ENCODE results near the gene FBXL13. TPM values are rescaled to one million over a fixed set of nuclear protein-coding genes. Genes with fewer than 3 reads are reported as not detected.
A peak's percentile ranks its signal among the peaks of the same experiment; 100 is the strongest.

FBXL13 gene
- total and polyA plus RNA-seq, 2 donors = 0.38 to 8.1 TPM

DNA sequence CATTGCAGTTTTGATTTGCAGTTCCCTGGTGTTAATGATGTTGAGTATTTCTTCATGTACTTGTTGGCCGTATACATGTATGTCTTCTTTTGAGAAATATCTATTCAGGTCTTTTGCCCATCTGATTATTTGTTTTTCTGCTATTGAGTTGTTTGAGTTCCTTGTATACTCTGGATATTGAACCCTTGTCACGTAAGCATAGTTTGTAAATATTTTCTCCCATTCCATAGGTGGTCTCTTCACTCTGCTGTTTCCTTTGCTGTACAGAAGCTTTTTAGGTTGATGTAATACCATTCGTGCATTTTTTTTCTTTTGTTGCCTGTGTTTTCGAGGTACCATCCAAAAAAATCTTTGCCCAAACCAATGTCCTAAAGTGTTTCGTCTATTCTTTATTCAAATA lies 205.4 kb downstream of the FBXL13 start:
- Histone ChIP-seq H3K27ac (ENCODE audit: low read depth) (no peak overlapping the region), H3K4me3 (ENCODE audit: low read depth, low read length) (no peak overlapping the region), H3K4me1 (ENCODE audit: insufficient read depth) (no peaks in the 10 kb centered on the region), H3K36me3 (ENCODE audit: insufficient read depth) (no peaks in the 10 kb centered on the region)
- no peak for DNase-seq (ENCODE audit: extremely low spot score)
- 98% methylated on average over 5 of the region's 5 CpGs for WGBS

DNA sequence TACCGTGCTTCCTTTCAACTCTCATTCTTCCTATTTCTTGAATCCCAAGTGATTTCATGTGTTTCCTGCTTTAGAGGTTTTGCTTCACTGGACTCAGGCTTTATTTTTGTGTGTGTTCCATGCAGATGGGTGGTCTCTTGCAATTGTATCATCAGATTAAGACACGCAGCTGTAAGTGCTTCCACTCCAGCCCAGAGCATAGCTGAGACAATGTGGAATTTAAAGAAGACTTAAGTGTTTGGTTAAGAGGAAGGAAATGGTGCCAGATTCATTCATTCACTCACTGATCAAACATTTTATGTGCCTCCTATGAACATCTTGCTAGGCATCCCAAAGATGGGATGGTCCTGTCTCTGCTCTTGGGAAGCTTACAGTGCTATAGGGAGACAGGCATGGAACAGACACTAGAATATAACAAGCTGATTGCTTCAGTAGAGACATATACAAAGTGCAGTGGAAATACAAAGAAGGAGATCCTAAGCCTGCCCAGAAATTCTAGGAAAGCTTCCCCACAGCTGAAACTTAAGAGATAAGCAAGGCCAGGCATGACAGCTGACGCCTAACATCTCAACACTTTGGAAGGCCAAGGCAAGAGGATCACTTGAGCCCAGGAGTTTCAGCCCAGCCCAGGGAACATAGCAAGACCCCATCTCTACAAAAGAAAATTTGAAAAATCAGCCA lies 207.9 kb downstream of the FBXL13 start:
- no peaks in the 10 kb centered on the region for H3K36me3 ChIP-seq (ENCODE audit: insufficient read depth)
- 57% methylated on average over 3 of the region's 3 CpGs for WGBS
- no peak for DNase-seq (ENCODE audit: extremely low spot score)
- no peak overlapping the region for H3K4me3 ChIP-seq (ENCODE audit: low read depth, low read length)
- no peak overlapping the region for H3K27ac ChIP-seq (ENCODE audit: low read depth)
- no peaks in the 10 kb centered on the region for H3K4me1 ChIP-seq (ENCODE audit: insufficient read depth)

DNA sequence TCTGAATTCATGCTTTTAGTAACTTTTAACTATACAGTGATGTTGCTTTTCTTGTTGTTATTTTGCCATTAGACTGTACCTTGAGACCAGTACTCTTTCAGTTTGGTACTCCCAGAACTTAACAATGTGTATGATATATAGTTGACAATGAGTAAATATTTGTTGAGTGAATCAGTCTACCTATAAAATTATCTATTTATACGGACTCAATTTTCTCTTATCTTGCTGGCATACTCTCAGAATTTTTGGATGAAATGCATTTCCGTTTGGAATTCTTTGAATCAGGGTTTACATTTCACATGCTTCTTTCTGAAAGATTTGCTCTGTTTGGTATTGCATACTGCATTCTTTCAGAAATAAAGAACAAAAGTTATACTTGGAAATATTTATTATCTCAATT lies 209.6 kb downstream of the FBXL13 start:
- no peak overlapping the region for H3K27ac ChIP-seq (ENCODE audit: low read depth)
- no peak overlapping the region for H3K4me3 ChIP-seq (ENCODE audit: low read depth, low read length)
- DNase-seq (ENCODE audit: extremely low spot score) = no peak
- no peaks in the 10 kb centered on the region for H3K36me3 ChIP-seq (ENCODE audit: insufficient read depth)
- H3K4me1 ChIP-seq (ENCODE audit: insufficient read depth) = no peaks in the 10 kb centered on the region
- 23% methylated on average over 2 of the region's 2 CpGs for WGBS

DNA sequence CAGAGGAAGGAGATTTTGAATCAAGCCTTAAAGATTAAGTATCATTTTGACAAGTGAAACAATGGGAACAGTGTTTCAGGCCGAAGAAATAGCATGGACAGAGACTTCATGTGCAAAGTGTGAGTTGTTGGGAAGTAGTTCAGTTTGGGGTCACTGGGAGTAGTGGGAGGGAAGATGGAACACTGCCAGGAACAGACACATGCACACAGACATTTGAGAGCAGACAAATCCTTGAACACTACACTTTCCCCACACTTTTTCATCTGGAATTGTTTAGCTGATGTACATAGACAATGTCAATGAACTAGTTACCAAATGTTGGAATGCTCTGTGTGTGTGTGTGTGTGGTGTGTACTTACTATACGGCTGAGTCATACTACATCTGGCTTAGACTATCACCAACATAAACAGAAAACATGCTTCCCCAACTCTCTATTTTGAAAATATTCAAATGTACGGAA lies 214.2 kb downstream of the FBXL13 start:
- Histone ChIP-seq H3K4me1 (ENCODE audit: insufficient read depth) (no peaks in the 10 kb centered on the region), H3K4me3 (ENCODE audit: low read depth, low read length) (no peak overlapping the region), H3K27ac (ENCODE audit: low read depth) (no peak overlapping the region), H3K36me3 (ENCODE audit: insufficient read depth) (no peaks in the 10 kb centered on the region)
- WGBS = 34% methylated on average over 3 of the region's 3 CpGs
- DNase-seq (ENCODE audit: extremely low spot score) = no peak

DNA sequence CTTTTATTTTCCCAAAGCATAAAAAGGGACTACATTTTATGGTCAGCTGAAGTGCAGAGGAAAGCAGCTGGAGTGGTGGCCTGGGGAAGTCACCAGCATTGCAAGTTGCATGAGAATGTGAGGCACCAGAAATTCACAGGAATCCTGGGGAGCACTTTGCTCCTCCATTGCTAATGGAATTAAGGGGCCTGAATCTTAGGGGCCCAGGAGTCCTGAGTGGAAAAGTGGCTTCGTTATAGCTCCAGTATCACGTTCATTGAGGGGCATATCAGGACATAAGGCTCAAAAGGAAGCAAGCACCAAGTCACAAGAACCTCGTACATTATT lies 214.8 kb downstream of the FBXL13 start:
- no peaks in the 10 kb centered on the region for H3K36me3 ChIP-seq (ENCODE audit: insufficient read depth)
- WGBS = 75% methylated on average over 3 of the region's 3 CpGs
- H3K27ac ChIP-seq (ENCODE audit: low read depth) = no peak overlapping the region
- DNase-seq (ENCODE audit: extremely low spot score) = no peak
- H3K4me1 ChIP-seq (ENCODE audit: insufficient read depth) = no peaks in the 10 kb centered on the region
- H3K4me3 ChIP-seq (ENCODE audit: low read depth, low read length) = no peak overlapping the region

DNA sequence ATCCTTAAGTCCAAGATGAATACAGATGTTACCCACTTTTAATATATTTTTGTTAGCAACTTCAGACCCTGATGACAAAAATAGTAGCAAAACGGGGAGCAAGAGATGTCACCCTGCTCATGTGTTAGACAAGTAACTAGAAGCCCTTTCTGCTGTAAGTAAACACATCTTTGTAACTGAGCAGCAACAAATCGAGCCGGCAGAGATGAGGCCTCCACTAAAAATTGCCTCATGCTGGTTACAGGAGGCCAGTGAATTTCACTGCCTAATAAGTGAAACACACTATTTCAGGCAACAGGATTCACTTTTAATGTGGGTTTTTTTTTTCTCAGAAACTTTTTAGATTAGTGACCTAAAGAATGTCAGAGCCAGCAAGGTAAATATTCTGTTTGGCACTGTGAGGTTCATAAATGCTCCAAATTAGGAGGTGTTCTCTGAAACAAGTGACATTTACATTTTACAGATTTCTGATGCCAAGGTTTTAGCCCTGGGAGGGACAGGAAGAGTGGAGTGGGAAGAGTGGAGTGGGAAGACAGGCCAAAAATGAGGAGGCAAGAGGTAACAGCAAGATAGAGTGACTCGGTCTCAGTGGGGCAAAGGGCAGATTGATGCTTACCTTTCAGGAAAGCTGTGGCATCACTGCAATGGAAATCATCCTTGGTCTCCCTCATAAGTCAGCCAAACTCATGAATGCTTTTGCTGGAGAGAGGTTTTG lies 215.4 kb downstream of the FBXL13 start:
- Histone ChIP-seq H3K4me3 (ENCODE audit: low read depth, low read length) (no peak overlapping the region), H3K27ac (ENCODE audit: low read depth) (no peak overlapping the region), H3K36me3 (ENCODE audit: insufficient read depth) (no peaks in the 10 kb centered on the region), H3K4me1 (ENCODE audit: insufficient read depth) (no peaks in the 10 kb centered on the region)
- no peak for DNase-seq (ENCODE audit: extremely low spot score)
- 23% methylated on average over 4 of the region's 4 CpGs for WGBS

DNA sequence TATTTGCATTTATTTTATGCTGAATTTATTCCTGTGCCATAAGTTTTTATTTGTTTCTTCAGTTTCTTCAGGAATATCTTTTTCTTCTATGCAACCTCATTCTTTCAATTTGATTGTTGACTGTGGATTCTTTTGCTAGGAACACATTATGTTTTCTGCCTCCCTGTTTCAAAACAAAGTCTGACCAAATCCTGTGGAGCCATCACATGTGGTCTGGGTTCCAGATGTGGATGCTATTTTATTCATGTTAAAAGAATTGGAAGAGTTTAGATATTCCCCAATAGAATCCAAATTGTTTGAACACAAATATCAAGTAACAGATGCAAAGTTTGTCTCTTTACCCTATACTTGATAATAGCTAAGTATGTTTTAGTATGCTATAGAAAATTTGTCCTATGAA lies 218.6 kb downstream of the FBXL13 start:
- no peak overlapping the region for H3K4me3 ChIP-seq (ENCODE audit: low read depth, low read length)
- H3K27ac ChIP-seq (ENCODE audit: low read depth) = no peak overlapping the region
- H3K4me1 ChIP-seq (ENCODE audit: insufficient read depth) = no peaks in the 10 kb centered on the region
- no peak for DNase-seq (ENCODE audit: extremely low spot score)
- H3K36me3 ChIP-seq (ENCODE audit: insufficient read depth) = no peaks in the 10 kb centered on the region

DNA sequence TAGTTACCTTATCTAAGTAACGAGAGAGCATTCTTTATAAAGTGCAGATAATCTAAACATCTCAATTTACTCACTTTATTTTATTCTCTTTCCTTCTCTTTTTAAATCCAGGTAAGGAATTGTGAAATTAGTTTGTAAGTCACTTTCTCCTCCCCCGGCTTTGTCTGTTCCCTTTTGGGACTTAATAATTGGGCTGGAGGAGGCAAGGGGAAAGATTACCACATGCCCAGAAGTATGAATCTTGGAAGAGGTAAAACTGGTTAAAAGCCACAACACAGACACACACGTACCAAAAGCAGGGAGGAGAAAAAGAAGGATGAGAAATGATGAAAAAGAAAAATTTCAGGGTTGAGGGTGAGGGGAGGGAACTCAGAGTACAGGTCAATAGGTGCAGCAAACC lies 225.1 kb downstream of the FBXL13 start:
- Histone ChIP-seq H3K27ac (ENCODE audit: low read depth) (no peak overlapping the region), H3K4me1 (ENCODE audit: insufficient read depth) (no peaks in the 10 kb centered on the region), H3K4me3 (ENCODE audit: low read depth, low read length) (no peak overlapping the region), H3K36me3 (ENCODE audit: insufficient read depth) (no peaks in the 10 kb centered on the region)
- WGBS = 44% methylated on average over 3 of the region's 3 CpGs
- no peak for DNase-seq (ENCODE audit: extremely low spot score)

DNA sequence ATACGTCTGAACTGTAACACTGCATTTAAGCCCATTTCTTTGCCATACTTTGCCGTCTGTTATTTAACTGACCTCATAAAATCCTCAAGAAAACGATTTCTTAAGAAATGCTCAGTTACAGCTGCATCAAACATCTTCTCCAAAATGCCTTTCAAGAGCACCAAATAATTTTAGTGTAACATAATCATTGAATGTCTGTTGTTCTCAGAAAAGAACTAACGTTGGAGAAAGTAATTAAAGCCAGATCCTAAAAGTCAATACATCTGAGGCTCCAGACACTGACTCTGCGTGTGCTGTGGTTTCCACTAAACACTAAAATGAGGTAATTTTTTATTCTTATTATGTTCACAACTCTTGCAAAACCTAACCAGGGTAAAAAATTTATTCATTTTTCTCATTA lies 225.5 kb downstream of the FBXL13 start:
- 54% methylated on average over 5 of the region's 5 CpGs for WGBS
- no peak for DNase-seq (ENCODE audit: extremely low spot score)
- no peak overlapping the region for H3K4me3 ChIP-seq (ENCODE audit: low read depth, low read length)
- no peaks in the 10 kb centered on the region for H3K36me3 ChIP-seq (ENCODE audit: insufficient read depth)
- H3K27ac ChIP-seq (ENCODE audit: low read depth) = no peak overlapping the region
- no peaks in the 10 kb centered on the region for H3K4me1 ChIP-seq (ENCODE audit: insufficient read depth)

DNA sequence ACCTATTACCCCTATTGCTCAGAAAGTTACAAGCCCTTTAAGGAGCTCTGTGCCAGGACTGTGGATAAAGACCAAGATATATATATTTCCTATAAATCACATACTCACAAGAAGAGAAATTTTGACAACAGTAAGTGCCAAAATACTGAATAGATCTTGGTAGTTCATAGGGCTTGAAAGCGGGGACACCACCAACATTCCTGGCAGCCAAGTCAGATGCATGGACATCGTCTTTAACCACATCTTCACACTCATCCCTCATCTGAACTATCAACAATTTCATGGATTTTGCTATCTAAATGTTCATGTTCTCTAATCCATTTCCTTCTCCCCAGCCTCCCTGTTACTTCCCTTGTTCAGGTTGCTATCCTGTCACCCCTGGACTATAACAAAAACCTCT lies 229.2 kb downstream of the FBXL13 start:
- 91% methylated on average over 2 of the region's 2 CpGs for WGBS
- no peak for DNase-seq (ENCODE audit: extremely low spot score)
- Histone ChIP-seq H3K27ac (ENCODE audit: low read depth) (no peak overlapping the region), H3K36me3 (ENCODE audit: insufficient read depth) (no peaks in the 10 kb centered on the region), H3K4me1 (ENCODE audit: insufficient read depth) (no peaks in the 10 kb centered on the region), H3K4me3 (ENCODE audit: low read depth, low read length) (no peak overlapping the region)

DNA sequence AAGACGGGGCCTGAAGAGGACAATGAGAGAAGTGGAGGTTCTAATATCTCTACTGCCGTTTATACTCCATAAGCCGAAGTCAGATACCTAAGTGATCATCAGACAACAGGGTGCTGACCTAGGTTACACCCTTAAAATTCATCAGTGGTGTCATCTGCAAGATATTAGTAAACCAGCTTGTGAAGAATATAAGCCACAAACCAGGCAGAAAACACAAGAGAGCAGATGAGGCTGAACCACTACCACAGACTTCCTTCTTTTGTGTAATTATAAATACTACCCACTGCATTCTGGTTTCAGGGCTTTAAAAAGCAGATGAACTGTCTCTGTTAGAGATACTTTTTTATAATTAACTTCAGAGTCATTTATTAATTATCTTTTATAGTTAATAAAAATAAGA lies 230.7 kb downstream of the FBXL13 start:
- H3K27ac ChIP-seq (ENCODE audit: low read depth) = no peak overlapping the region
- H3K4me3 ChIP-seq (ENCODE audit: low read depth, low read length) = no peak overlapping the region
- DNase-seq (ENCODE audit: extremely low spot score) = no peak
- H3K36me3 ChIP-seq (ENCODE audit: insufficient read depth) = no peaks in the 10 kb centered on the region
- WGBS = 94% methylated on average over 3 of the region's 3 CpGs
- H3K4me1 ChIP-seq (ENCODE audit: insufficient read depth) = no peaks in the 10 kb centered on the region

DNA sequence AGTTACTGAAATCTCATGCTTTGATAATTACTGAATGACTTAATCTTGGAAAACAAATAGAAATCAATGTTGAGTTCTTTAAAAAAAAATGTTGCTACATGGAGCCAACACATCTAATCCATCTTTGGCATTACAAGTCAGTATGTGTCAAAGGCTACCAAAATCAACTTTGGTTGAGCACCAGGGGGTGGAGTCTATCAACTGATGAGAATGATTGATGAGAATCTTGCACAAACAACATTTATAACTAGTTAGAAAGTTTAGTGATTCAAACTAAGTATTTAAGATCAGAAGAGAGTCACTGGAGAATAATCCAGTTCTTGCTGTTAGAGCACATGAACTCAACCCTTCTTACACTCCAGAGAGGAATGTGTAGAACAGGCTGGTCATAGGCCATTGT lies 232.3 kb downstream of the FBXL13 start:
- no peak overlapping the region for H3K27ac ChIP-seq (ENCODE audit: low read depth)
- DNase-seq (ENCODE audit: extremely low spot score) = no peak

DNA sequence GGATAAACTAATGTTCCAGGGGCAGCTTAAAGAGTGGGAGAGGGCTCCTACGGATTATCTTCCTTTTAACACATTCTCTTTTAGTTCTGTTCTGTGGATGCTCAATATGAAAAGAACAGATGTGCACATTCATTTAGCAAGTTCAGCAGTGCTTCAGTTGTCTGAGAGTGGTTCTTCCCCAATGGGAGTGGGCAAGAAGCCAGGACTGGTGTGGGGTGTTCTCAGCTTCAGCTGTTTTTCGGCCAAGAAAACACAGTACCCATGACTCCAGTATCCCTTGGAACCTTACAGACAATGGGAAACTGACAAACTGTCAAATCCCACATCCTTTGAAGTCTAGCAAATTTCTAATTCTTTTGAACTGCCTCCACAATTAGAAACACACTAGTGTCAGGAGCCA lies 233.3 kb downstream of the FBXL13 start:
- no peaks in the 10 kb centered on the region for H3K4me1 ChIP-seq (ENCODE audit: insufficient read depth)
- WGBS = 53% methylated on average over 2 of the region's 2 CpGs
- peak; percentile 29 for DNase-seq (ENCODE audit: extremely low spot score)
- H3K36me3 ChIP-seq (ENCODE audit: insufficient read depth) = no peaks in the 10 kb centered on the region
- H3K27ac ChIP-seq (ENCODE audit: low read depth) = no peak overlapping the region
- no peak overlapping the region for H3K4me3 ChIP-seq (ENCODE audit: low read depth, low read length)

More for the DNA sequence above, 232.3 kb downstream of the FBXL13 start:
- Histone ChIP-seq H3K4me1 (ENCODE audit: insufficient read depth) (no peaks in the 10 kb centered on the region), H3K36me3 (ENCODE audit: insufficient read depth) (no peaks in the 10 kb centered on the region), H3K4me3 (ENCODE audit: low read depth, low read length) (no peak overlapping the region)

DNA sequence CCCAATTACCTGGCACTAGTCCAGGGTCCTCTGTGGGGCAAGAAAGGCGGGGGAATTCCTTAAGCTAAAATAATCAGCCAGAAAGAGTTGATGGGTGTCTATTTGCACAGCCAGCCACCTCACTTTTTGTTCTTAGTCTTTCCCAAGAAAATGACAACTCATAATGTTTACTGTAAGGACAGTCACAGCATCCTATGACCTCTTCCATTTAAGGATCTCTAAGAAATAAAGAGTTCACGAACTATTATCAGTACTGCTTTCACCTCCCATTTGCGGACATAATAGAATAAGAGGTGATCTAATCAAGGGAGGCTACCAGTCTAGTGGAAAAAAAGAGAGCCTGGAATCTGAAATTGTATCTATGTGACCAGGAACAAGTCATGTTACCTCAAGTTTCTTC lies 234.2 kb downstream of the FBXL13 start:
- Histone ChIP-seq H3K27ac (ENCODE audit: low read depth) (no peak overlapping the region), H3K4me1 (ENCODE audit: insufficient read depth) (no peaks in the 10 kb centered on the region), H3K4me3 (ENCODE audit: low read depth, low read length) (no peak overlapping the region), H3K36me3 (ENCODE audit: insufficient read depth) (no peaks in the 10 kb centered on the region)
- DNase-seq (ENCODE audit: extremely low spot score) = no peak
- WGBS = 93% methylated on average over 3 of the region's 3 CpGs
